Neural cell (in vitro differentiated cells): ENCODE data around the gene STT3B. TPM values are rescaled to one million over a fixed set of nuclear protein-coding genes. Genes with fewer than 3 reads are reported as not detected.
A peak's percentile ranks its signal among the peaks of the same experiment; 100 is the strongest.

Experiments used
- H2AFZ ChIP-seq: fragments of 200-600, 300-800 bp; sonication (generic), shearing (Covaris generic); 2 replicates; pipeline ENCODE4 v1.6.0; 2014; ENCODE audit warnings: low read depth, mild to moderate bottlenecking, antibody characterized with exemption, low read length, moderate library complexity
- H3F3A ChIP-seq: fragments of 200-600 bp; shearing (Covaris generic); 2 replicates; pipeline ENCODE4 v1.6.1; 2016; ENCODE audit warnings: mild to moderate bottlenecking, moderate library complexity, mixed read lengths, antibody characterized with exemption, low read length; ENCODE audit not compliant: insufficient read depth, poor library complexity, severe bottlenecking
- H3K27ac ChIP-seq: fragments of 200-600, 300-800 bp; sonication (generic), shearing (Covaris generic); 2 replicates; pipeline ENCODE4 v1.5.1; 2014; ENCODE audit warnings: mild to moderate bottlenecking, low read length, moderate library complexity
- H3K27me3 ChIP-seq: fragments of 300-800, 200-600 bp; sonication (generic), shearing (Covaris generic); 2 replicates; pipeline ENCODE4 v1.6.0; 2014; ENCODE audit warnings: mild to moderate bottlenecking, low read depth, low read length, moderate library complexity; ENCODE audit not compliant: insufficient read depth
- H3K36me3 ChIP-seq: fragments of 300-800, 200-600 bp; sonication (generic), shearing (Covaris generic); 2 replicates; pipeline ENCODE4 v1.5.1; 2014; ENCODE audit warnings: mild to moderate bottlenecking, antibody characterized with exemption, low read length, moderate library complexity; ENCODE audit not compliant: insufficient read depth
- H3K4me2 ChIP-seq: fragments of 300-800, 200-600 bp; sonication (generic), shearing (Covaris generic); 2 replicates; pipeline ENCODE4 v1.6.0; 2014; ENCODE audit warnings: mild to moderate bottlenecking, low read length
- H3K4me3 ChIP-seq: fragments of 300-800, 200-600 bp; sonication (generic), shearing (Covaris generic); 2 replicates; pipeline ENCODE4 v1.5.1; 2014; ENCODE audit warnings: mild to moderate bottlenecking, low read length, moderate library complexity
- H3K79me2 ChIP-seq: fragments of 200-600 bp; shearing (Covaris generic); replicated peaks from 2 replicates; pipeline ENCODE4 v1.6.0; 2014; ENCODE audit warnings: mild to moderate bottlenecking, low read length, moderate library complexity; ENCODE audit not compliant: insufficient read depth
- H3K9ac ChIP-seq: fragments of 300-800, 200-600 bp; sonication (generic), shearing (Covaris generic); 2 replicates; pipeline ENCODE4 v1.6.1; 2016; ENCODE audit warnings: mild to moderate bottlenecking, low read length, mixed read lengths
- H3K9me2 ChIP-seq: fragments of 200-600 bp; shearing (Covaris generic); 2 replicates; pipeline ENCODE4 v1.6.1; 2016; ENCODE audit warnings: mild to moderate bottlenecking, low read length, mixed read lengths; ENCODE audit not compliant: insufficient read depth
- H3K9me3 ChIP-seq: fragments of 200-600, 300-800 bp; sonication (generic), shearing (Covaris generic); 2 replicates; pipeline ENCODE4 v1.6.1; 2016; ENCODE audit warnings: mild to moderate bottlenecking, mixed run types, low read length, moderate library complexity, mixed read lengths
- H4K20me1 ChIP-seq: fragments of 200-600 bp; shearing (Covaris generic); 2 replicates; pipeline ENCODE4 v1.6.1; 2016; ENCODE audit warnings: mild to moderate bottlenecking, mixed run types; ENCODE audit not compliant: insufficient read depth
- EP300 ChIP-seq: fragments of 450-650 bp; conservative IDR thresholded peaks from 2 replicates; pipeline ENCODE4 v1.6.1; 2014; ENCODE audit warnings: antibody characterized with exemption, mild to moderate bottlenecking, moderate library complexity; ENCODE audit not compliant: poor library complexity, severe bottlenecking
- EZH2 ChIP-seq: fragments of 200-600, 300-800 bp; shearing (Covaris generic), sonication (generic); IDR thresholded peaks from 2 replicates; pipeline ENCODE4 v1.6.1; 2014; ENCODE audit warnings: antibody characterized with exemption, low read length, borderline replicate concordance, mild to moderate bottlenecking; ENCODE audit not compliant: insufficient read depth, poor library complexity, severe bottlenecking
- MXI1 ChIP-seq: fragments of 450-650 bp; conservative IDR thresholded peaks from 2 replicates; pipeline ENCODE4 v1.6.1; 2014; ENCODE audit warnings: antibody characterized with exemption, mild to moderate bottlenecking; ENCODE audit not compliant: poor library complexity, severe bottlenecking
- POLR2AphosphoS5 ChIP-seq: IDR thresholded peaks from 2 replicates; pipeline ENCODE4 v1.6.1; 2012
- RAD21 ChIP-seq: fragments of 450-650 bp; conservative IDR thresholded peaks from 2 replicates; pipeline ENCODE4 v1.6.1; 2014; ENCODE audit warnings: antibody characterized with exemption, mild to moderate bottlenecking, moderate library complexity
- REST ChIP-seq: IDR thresholded peaks from 2 replicates; pipeline ENCODE4 v1.6.1; 2012; ENCODE audit warnings: borderline replicate concordance
- SMC3 ChIP-seq: fragments of 450-650 bp; conservative IDR thresholded peaks from 2 replicates; pipeline ENCODE4 v1.6.1; 2014; ENCODE audit warnings: antibody characterized with exemption, mild to moderate bottlenecking, moderate library complexity; ENCODE audit not compliant: poor library complexity
- TAF1 ChIP-seq: IDR thresholded peaks from 2 replicates; pipeline ENCODE4 v1.6.1; 2012; ENCODE audit warnings: low read depth
- polyA plus RNA-seq: library from polyadenylated mRNA; depleted of rRNA; stranded (reverse); fragments of >200 nt; gene quantifications from 2 replicates; pipeline ENCODE4 v1.2.3, GENCODE V29; 2014
- TF ChIP-seq, protein P1 (sequence below): fragments of 450-650 bp; IDR thresholded peaks from 2 replicates; pipeline ENCODE4 v1.5.1; 2014; ENCODE audit warnings: antibody characterized with exemption, mild to moderate bottlenecking, moderate library complexity; ENCODE audit not compliant: poor library complexity, severe bottlenecking

STT3B gene
- polyA plus RNA-seq, 1 donor from 2014 or later = 100 TPM

GRCh38 chr3:31536497-31536896, 3.8 kb downstream of the STT3B start:
- peaks cover 8% of the 10 kb centered on the region for H4K20me1 ChIP-seq
- no peak overlapping the region for H3K9ac ChIP-seq
- H3K9me3 ChIP-seq = no peaks in the 10 kb centered on the region
- TF ChIP-seq EP300 (no peak), SMC3 (no peak), TAF1 (no peak), EZH2 (no peak), POLR2AphosphoS5 (no peak), REST (no peak), MXI1 (no peak), RAD21 (no peak)
- TF ChIP-seq, protein P1, sequence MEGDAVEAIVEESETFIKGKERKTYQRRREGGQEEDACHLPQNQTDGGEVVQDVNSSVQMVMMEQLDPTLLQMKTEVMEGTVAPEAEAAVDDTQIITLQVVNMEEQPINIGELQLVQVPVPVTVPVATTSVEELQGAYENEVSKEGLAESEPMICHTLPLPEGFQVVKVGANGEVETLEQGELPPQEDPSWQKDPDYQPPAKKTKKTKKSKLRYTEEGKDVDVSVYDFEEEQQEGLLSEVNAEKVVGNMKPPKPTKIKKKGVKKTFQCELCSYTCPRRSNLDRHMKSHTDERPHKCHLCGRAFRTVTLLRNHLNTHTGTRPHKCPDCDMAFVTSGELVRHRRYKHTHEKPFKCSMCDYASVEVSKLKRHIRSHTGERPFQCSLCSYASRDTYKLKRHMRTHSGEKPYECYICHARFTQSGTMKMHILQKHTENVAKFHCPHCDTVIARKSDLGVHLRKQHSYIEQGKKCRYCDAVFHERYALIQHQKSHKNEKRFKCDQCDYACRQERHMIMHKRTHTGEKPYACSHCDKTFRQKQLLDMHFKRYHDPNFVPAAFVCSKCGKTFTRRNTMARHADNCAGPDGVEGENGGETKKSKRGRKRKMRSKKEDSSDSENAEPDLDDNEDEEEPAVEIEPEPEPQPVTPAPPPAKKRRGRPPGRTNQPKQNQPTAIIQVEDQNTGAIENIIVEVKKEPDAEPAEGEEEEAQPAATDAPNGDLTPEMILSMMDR = no peak
- no peaks in the 10 kb centered on the region for H3K36me3 ChIP-seq
- H3F3A ChIP-seq = no peaks in the 10 kb centered on the region
- no peak overlapping the region for H2AFZ ChIP-seq
- H3K4me2 ChIP-seq = peak overlapping the region; percentile 18
- peaks cover 78% of the 10 kb centered on the region for H3K79me2 ChIP-seq
- H3K27me3 ChIP-seq = no peaks in the 10 kb centered on the region
- H3K27ac ChIP-seq = no peak overlapping the region
- peak overlapping the region; percentile 35 for H3K4me3 ChIP-seq
- no peaks in the 10 kb centered on the region for H3K9me2 ChIP-seq

DNA sequence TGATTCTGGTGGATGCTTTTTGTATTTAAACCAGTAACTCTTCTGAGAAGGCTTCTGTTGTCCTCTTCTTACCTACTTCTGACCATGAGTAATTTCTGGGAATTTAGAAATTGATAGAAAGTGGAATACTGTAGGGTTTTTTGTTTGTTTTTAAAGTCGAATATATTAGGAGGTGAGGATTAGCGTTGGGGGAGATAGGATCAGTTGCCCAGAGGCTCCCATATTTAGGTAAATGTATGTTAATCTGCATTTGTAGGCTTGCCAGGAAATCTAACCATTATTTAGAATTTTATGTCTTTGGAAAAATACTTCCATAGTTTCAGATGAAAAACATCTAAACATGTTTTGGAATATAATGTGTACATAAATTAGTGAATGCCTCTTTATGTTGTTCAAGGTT, 6.1 kb downstream of the STT3B start:
- peaks cover 8% of the 10 kb centered on the region for H4K20me1 ChIP-seq
- H3K27me3 ChIP-seq = no peaks in the 10 kb centered on the region
- H3K9ac ChIP-seq = no peak overlapping the region

More for the DNA sequence above, 6.1 kb downstream of the STT3B start:
- H2AFZ ChIP-seq = no peak overlapping the region
- no peak overlapping the region for H3K27ac ChIP-seq
- no peaks in the 10 kb centered on the region for H3K9me3 ChIP-seq
- TF ChIP-seq, protein P1 = no peak
- TF ChIP-seq EP300 (no peak), TAF1 (no peak), REST (no peak), POLR2AphosphoS5 (no peak), RAD21 (no peak), EZH2 (no peak), SMC3 (no peak), MXI1 (no peak)
- no peaks in the 10 kb centered on the region for H3F3A ChIP-seq
- no peak overlapping the region for H3K4me2 ChIP-seq
- H3K79me2 ChIP-seq = peaks cover 94% of the 10 kb centered on the region
- no peaks in the 10 kb centered on the region for H3K9me2 ChIP-seq
- H3K36me3 ChIP-seq = no peaks in the 10 kb centered on the region
- no peak overlapping the region for H3K4me3 ChIP-seq
